ENCODE results near the gene SRGAP3. TPM values are rescaled to one million over a fixed set of nuclear protein-coding genes. Genes with fewer than 3 reads are reported as not detected.

The SRGAP3 gene
- total RNA-seq, 1 donor from 2014 or later = 2.7 TPM

DNA sequence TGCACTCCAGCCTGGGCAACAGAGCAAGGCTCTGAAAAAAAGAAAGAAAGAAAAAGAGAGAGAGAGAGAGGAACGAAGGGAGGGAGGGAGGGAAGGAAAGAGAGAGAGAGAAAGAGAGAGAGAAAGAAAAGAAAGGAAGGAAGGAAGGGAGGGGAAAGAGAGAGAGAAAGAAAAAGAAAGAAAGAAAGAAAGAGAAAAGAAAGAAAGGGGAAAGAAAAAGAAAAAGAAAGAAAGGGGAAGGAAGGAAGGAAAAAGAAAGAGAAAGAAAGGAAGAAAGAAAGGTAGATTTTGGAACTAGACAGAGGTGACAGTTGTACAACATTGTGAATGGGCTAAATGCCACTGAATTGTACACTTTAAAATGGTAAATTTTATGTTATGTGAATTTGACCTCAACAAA, 5.3 kb upstream of the SRGAP3 start:
- DNase-seq (ENCODE audit: low spot score) = no peak

DNA sequence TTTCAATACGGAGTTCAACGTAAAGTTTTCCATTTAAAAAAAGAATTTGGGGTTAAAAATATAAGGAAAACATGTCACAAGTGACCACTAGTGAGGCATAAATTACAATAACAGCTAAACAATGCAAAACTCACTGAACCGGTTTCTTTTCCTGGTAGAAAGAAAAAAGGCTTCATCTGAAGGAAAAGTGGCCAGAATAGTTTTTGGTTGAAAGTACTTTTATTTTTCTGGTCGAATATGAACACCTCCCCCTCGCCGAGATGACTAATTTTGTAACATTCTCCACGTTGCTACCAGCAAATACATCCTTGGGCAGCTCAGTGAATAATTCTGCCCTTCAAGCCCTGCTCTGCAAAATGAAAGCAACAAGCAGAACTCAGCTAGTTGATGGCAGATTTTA, 3.9 kb upstream of the SRGAP3 start:
- no peak for DNase-seq (ENCODE audit: low spot score)

DNA sequence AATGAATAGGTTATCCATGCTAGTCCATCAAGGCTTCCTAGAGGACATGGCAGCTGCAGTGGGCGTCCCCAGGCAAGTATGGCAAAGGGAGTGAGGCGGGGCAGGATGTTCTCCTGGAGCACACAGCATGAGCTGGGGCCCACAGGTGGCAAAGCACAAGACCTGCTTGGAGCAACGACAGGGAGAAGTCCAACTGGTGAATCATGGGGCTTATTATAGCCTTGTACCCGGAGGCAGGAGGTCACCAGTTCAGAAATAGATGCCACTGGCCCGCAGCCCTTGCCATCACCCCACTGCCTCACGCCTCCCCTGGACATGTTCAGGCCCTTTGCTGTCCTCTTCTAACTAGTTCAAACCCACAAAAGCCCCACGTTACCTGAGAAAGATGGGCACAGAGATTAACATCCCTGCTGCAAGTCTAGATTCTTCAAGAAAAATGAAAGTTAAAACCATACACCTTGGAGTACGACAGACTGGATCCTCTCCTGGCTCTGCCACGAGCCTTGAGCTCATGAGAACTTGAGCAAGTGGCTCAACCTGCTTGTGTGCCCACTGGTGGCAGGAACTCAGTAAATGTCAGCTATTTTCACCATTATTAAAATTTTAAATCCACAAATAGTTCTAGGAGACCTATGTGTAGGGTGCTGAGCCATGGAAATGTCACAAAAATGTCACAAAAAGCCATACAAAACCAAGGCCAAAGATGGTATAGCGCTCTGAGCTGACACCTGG, 1.8 kb upstream of the SRGAP3 start:
- no peak for DNase-seq (ENCODE audit: low spot score)

DNA sequence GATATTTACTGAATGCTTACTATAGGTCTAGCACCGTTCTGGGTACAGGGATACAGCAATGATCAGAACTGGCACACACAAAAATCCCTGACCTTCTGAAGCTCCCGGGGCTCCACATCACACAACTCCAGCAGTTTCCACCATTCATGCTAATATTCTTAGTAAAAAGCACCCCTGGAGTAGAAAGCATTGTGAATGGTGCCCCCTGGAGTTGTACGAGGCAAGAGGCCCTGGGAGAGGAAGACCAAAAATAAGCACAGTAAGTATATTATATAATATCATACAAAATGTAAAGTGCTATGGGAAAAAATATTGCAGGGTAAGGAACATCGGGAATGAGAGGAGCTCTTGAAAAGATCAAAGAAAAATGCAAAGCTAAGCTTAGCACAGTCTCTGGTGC, 790 bp upstream of the SRGAP3 start:
- no peak for DNase-seq (ENCODE audit: low spot score)

DNA sequence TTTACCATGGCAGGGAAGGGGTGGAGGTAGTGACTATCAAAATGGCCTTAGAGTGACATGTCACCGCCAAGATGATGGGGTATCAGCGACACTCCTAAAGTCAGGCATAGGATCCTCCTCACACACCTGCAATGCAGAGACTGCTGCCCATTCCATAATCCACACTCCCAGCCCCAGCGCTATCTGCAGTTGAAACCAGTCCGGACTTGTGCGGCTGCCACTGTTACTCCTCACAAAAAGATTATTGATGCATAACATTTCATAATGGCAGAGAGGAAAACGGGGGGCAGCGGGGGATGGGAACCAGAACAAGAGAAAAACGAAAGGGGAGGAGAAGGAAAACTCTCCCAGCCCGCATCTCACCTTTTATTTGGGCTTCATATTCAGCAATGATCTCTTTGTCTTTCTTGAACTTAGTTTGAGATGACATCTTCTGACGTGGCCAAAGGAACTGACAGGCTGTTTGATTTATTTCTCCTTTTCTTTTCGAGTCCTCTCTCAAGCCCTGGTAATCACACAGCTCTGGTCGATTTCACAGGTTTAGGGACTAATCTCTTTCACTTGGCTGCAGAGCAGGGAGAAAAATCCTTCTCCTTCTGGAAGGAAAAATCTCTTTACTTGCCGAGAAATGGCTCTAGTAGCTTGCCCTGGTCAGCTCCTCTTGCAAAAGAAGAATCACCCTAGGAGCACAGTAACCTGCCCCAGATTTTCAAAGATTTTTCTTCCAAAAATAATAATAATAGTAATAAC, 749 bp downstream of the SRGAP3 start:
- DNase-seq (ENCODE audit: low spot score) = no peak

DNA sequence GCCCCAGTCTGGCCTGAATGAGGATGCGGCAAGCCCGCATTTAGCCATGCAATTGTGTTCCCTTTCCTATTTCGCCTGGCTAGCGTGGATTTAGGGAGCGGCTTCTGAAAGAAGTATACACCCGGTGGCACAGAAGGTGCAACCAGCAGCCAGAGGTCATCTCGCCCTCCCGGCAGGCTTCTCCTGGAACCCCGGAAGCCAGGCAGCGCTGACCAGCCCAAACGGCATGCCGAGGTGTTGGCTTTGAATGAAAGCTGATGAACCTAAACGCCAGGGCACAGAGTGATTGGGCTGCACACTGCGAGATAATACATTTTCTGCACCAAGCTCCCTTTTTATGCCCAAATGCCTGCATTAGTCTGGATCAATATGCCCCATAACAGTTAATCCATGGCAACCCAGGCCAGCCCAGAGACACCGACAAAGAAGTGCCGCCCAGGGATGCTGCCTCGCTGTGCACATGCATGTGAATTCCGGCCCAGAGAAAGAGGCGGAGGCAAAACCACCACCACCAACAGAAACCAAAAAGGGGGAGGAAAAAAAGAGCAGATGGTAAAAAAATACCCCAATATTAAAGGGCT, 1.4 kb downstream of the SRGAP3 start:
- DNase-seq (ENCODE audit: low spot score) = no peak

DNA sequence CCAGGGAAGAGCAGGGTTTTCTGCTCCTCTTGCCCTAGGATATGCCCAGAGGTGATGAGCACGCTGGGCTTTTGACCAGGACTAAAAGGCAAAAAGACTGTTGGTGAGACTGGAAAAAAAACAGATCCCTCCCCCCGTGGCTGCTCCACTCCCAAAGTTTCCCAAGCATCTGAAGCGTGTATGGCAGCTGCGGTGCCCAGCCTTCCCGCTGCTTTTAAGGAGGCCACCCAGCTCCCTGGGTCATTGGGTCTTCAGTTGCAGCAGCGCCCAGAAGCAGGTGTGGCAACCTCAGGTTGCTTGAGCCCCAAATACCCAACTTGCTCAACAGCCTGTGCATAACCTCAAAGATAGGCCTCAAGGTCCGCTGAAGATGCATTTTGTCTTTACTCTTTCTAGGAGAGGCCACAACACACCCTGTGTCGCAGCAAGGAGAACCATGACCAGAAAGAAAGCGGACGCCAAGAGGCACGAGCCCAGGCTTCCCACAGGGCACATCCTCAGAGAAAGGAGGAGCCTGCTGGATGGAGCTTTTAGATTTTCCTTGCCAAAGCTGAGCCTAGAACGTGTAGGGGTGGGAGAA, 2.0 kb downstream of the SRGAP3 start:
- no peak for DNase-seq (ENCODE audit: low spot score)

DNA sequence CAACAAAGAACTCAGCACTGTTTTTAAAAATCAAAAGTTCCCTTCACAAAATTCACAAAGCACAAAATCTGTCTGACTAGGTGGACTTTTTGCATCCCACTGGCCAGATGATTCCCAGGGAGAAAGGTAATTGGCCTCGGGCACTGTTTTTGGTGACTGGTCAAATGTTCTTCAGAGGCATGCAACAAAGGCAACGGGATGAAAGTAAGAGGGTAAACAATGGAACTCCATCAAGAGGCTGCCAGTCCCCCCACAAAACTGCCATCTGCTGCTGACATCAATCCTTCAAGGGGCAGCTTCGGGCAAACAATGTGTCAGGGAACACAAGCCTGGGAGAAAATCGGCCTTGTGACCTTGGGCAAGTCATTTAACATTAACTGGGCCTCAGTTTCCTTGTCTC, 3.3 kb downstream of the SRGAP3 start:
- no peak for DNase-seq (ENCODE audit: low spot score)

DNA sequence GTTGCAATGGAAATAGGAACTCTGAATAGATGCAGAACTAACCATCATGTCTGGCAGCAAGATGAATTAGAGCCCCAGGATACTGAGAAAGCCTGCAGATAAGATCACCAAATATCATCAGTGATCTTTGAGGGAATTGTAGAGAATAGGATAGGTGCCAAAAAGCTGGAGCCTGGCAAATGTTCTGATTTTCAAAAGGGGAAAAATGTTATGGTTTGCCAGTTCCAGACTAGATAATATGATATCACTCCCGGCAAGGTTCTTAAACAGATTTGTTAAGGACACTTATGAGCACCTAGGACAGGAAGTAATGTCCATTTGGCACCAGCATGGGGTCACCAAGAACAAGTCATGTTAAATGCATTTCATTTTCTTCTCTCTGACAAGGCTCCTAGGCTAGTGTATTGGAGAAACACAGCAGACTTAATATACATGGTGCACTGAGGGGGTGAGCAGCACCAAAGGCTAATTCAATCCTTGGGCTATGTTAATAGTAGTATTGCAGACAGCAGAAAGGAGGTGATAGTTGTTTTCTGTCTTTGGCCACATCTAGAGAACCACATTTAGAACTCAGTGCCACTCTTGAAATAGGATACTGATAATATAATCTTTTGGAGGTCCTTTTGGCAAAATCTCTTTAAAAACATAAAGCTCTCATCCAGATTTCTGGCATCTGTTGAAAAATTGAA, 4.8 kb downstream of the SRGAP3 start:
- DNase-seq (ENCODE audit: low spot score) = no peak

DNA sequence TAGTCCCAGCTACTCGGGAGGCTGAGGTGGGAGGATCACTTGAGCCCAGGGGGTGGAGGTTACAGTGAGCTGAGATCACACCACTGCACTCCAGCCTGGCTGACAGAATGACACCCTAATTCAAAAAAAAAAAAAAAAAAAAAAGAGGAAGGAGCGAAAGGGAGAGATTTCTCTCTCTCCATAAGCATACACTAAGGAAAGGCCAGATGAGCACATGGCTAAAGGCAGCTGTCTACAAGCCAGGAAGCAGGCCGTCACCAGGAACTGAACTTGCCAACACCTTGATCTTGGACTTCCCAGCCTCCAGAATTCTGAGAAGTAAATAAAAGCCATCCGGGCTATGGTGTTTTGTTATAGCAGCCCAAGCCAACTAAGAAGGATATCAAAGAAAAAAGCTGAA, 7.5 kb downstream of the SRGAP3 start:
- DNase-seq (ENCODE audit: low spot score) = no peak

DNA sequence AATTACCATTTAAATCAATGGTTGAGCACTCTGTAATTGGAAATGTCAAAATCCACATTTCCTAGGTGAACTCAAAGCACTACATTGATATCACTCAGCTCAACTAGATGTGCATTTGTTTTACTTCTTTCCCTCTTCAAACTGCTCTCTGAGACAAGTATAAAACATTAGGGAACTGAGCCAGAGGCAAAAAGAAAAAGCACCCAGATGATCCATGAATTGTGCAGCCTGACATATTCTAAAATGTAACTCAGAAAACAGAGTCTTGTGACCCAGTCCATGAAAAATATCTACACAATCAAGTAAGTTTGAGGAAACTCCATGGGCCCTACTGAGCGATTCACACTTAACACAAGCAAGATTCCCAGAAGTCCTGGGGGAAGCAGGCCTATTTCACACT, 9.8 kb downstream of the SRGAP3 start:
- no peak for DNase-seq (ENCODE audit: low spot score)

DNA sequence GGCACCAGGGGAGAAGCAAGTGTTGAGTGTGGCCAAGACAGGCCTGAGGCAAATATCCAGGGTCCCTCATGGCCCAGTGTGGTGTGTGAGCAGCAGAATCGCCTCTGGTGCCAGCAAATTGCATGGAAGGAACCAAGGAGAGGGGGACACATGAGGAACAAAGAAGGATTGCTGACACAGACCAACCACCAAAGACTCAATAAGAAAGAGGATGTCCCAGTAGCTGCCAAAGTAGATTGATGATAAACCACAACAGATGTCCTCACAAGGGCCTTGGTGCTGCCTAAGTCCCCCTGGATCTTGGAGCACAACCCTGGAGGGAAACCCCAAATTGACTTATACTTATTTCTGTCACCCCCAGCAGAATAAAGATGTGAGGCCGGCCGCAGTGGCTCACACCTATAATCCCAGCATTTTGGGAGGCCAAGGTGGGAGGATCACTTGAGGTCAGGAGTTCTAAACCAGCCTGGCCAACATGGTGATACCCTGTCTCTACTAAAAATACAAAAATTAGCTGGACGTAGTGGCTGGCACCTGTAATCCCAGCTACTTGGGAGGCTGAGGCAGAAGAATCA, 10.6 kb downstream of the SRGAP3 start:
- DNase-seq (ENCODE audit: low spot score) = peak; percentile 71

DNA sequence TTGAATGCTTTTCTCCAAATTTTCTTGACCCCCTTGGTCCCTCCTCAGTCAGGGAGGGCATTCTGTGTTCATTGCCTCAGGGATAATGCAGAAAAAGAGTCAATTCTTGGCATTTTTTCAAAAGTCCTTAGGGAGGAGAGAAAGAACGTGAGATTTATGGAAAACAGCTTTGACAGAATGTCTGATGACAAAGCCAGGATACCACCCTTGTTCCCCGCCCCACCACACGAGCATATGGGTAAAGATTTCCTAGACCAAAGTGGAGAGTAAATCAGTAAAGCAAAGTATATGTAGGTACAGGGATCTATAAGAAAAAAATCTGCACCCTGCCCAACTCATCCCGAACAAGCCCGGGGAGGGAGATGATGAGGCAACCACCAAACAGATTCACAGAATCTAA, 11.2 kb downstream of the SRGAP3 start:
- peak; percentile 26 for DNase-seq (ENCODE audit: low spot score)

DNA sequence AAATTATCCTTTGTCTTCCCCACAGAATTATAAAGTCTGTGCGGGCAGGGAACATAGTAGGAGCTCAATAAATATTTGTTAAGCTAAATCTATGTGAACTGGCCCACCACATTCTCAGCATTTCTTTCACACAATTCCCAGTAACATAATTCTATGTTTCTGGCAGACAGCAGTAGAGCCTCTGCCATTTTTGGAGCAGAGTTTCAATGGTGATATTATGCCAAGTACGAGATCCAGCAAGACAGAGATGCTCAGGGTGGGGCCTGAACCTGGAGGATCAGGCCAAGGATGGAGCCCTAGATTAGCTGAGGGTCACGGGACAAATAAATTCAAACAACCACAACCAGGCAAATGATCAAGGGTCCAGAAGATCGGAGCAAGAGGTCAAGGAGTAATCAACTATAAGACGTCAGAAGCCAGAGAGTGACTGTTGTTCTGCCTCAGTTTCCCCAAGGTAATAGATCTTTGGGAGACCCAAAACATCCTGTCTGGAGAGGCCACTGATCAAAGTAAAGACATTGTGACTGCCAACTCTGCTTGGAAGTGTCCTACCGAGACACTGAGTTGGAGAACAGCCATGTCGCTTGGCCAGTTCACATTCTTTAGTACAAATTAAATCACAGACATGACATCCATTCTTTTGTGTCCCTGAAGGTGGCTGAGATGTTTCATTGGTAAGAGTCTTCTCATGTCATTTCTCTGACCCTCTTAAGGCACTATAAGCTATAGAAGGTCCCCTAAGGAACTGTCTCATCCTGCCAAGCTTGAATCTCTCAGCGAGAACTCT, 15.4 kb downstream of the SRGAP3 start:
- DNase-seq (ENCODE audit: low spot score) = no peak

DNA sequence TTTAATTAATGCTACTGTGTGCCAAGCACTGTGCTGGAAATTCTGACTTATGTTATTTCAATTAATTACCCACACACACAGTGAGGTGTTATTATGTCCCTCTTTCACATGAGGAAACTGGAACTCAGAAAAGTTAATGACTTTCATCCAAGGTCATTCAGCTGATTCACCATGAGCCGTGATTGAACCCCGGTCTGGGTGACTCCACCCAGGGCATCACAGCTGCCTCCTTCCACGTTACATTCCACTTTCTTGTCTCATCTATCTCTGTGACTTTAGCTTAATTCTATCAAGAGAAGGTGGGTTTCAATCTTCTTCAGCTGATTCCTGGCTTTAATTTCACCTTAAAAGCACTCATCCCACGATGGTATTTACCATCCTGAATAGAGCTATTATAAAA, 16.3 kb downstream of the SRGAP3 start:
- no peak for DNase-seq (ENCODE audit: low spot score)

DNA sequence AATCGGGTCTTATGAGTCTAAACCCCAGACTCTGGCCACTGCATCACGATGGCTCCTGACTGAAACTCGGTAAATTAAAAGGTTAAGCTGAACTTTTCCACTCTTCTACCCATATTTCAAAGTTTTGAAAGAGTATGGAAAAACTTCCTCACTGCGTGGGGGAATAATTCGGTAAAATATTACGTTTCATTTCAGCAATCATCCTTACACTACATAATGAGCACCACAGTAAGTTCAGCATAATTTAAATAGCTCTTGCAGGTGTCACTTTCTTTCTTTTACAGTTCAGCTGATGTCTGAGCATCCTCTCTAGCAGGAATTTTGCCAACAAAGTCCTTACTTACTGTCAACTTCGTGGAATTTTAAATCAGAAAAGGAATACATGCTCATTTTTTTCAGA, 17.5 kb downstream of the SRGAP3 start:
- no peak for DNase-seq (ENCODE audit: low spot score)

DNA sequence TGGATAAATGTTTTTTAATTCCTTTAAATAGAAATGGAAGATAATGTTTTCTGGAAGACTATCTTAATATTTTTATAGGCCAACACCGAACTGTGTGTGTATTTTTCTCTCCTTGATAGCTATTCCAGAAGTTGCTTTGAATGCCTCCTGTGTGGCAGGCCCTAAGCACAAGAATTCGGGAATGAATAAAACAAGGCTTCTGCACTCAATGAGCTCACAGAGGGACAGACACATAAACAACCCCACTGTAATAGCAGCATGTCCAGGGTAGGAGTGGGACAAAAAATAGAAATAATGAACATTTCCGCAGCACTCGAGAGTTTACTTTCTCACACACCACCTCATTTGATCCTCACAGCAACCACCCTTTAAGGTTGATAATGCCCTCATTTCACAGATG, 18.0 kb downstream of the SRGAP3 start:
- DNase-seq (ENCODE audit: low spot score) = no peak

DNA sequence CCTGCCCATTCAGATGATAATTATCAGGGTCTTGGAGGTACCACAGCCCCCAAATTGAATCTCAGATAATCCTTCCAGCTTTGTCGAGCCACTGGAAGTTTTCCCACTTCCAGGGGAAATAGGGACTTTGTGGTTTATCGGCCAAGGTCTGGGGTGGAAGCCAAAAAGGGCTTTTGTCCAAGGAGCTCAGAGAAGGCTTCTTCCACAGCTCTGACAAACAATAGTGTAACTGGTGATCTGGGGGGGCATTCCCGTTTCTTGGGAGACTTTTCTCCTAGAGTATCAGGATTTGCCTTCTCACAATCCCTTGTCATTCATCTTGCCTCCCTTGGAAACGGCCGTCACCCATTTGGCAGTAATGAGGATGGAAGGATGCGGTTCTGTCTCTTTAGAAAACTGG, 18.4 kb downstream of the SRGAP3 start:
- DNase-seq (ENCODE audit: low spot score) = no peak

DNA sequence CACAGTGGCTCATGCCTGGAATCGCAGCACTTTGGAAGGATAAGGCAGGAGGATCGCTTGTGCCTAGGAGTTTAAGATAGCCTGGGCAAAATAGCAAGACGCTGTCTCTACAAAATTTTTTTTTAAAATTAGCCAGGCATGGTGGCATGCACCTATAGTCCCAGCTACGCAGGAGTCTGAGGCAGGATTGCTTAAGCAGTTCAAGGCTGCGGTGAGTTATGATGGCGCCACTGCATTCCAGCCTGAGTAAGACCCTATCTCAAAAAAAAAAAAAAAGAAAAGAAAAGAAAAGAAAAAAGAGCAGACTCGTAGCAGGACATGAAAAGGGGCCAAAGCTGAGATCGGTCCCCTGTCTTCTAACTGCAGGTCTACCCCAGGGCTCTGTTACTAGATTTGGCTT, 18.9 kb downstream of the SRGAP3 start:
- DNase-seq (ENCODE audit: low spot score) = no peak

DNA sequence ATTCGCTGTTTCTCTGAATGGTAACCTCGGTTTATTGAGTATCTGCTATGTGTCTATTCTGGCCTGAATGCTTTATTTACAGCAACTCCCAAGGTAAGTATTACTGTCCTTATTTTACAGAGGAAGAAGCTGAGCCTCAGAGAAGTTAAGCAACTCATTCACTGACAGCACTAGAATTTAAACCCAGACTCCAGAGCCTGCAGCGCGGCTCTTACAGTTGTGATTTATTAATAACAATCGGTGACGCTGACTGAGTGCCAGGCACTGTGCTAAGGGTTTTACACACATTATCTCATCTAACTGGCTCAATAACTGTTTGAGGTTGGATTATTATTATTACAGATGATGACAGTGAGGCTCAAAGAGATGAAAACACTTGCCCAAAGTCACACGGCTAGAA, 19.6 kb downstream of the SRGAP3 start:
- DNase-seq (ENCODE audit: low spot score) = peak; percentile 49

DNA sequence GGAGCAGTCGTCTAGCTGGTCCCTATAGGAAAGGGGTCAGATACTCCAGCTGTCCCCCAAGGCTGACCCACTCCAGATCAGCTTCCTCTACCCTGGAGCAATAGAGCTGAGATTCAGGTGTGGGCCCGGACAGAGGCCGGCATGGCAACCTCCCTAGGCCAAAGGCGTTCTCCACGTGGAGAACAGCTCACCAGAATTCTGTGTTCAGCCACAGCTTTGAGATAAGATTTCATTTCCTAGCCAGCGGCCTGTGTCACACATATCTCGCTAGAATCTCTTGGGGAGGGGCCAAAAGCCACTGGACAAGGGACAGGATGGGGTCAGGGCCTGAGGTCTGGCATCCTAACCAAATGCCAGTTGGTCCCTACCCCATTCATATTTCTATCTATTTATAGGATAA, 20.1 kb downstream of the SRGAP3 start:
- no peak for DNase-seq (ENCODE audit: low spot score)

Measured in mesenteric fat pad (tissue), 1 donor.